Astrocyte of the cerebellum (primary cell): ENCODE measurements around the gene TMEM175.
"Not testable (repeated sequence)": the region's sequence is repeated elsewhere in the genome, so short reads cannot be mapped to it uniquely, and the experiment has no call there.

Experiments
- DNase-seq: peaks from one replicate; pipeline ENCODE4 v3.0.0-alpha.2; 2011; ENCODE audit warnings: low read depth
- H3K4me3 ChIP-seq: 2 replicates; pipeline ENCODE4 v1.5.1; 2011; ENCODE audit warnings: mild to moderate bottlenecking, low read depth, low read length, moderate library complexity
- in situ Hi-C: cut with HindIII; loops from 2 replicates; pipeline ENCODE4 v1.10.0; 2017; ENCODE audit warnings: low sequenced_read_pairs
- TF ChIP-seq, protein P1 (sequence below): IDR thresholded peaks from 2 replicates; pipeline ENCODE4 v1.5.1; 2012; ENCODE audit warnings: low read length, low read depth, moderate library complexity, mild to moderate bottlenecking; ENCODE audit errors: missing control alignments

TMEM175 gene

GRCh38 chr4:921830-922331 lies 10.4 kb upstream of the TMEM175 start:
- H3K4me3 ChIP-seq, result no peak overlapping the region
- TF ChIP-seq, protein P1, sequence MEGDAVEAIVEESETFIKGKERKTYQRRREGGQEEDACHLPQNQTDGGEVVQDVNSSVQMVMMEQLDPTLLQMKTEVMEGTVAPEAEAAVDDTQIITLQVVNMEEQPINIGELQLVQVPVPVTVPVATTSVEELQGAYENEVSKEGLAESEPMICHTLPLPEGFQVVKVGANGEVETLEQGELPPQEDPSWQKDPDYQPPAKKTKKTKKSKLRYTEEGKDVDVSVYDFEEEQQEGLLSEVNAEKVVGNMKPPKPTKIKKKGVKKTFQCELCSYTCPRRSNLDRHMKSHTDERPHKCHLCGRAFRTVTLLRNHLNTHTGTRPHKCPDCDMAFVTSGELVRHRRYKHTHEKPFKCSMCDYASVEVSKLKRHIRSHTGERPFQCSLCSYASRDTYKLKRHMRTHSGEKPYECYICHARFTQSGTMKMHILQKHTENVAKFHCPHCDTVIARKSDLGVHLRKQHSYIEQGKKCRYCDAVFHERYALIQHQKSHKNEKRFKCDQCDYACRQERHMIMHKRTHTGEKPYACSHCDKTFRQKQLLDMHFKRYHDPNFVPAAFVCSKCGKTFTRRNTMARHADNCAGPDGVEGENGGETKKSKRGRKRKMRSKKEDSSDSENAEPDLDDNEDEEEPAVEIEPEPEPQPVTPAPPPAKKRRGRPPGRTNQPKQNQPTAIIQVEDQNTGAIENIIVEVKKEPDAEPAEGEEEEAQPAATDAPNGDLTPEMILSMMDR, result no peak
- no peak for DNase-seq
- in situ Hi-C loops, result no loop called here

- DNase-seq, result no peak
- TF ChIP-seq, protein P1, result no peak
- in situ Hi-C loops, result no loop called here
- no peak overlapping the region for H3K4me3 ChIP-seq
These were observed 7.9 kb upstream of the TMEM175 start for GRCh38 chr4:924107-925096.

- in situ Hi-C loops, result no loop called here
- no peak overlapping the region for H3K4me3 ChIP-seq
- TF ChIP-seq, protein P1, result no peak
These were observed 7.1 kb upstream of the TMEM175 start for GRCh38 chr4:925171-925570.

GRCh38 chr4:925771-926500 lies 6.3 kb upstream of the TMEM175 start:
- in situ Hi-C loops, result no loop called here

More at GRCh38 chr4:925171-925570, 7.1 kb upstream of the TMEM175 start:
- no peak for DNase-seq

GRCh38 chr4:926538-926937 lies 5.7 kb upstream of the TMEM175 start:
- no peak for DNase-seq
- TF ChIP-seq, protein P1, result peak; percentile 44
- in situ Hi-C loops, result no loop called here
- H3K4me3 ChIP-seq, result no peak overlapping the region

More at GRCh38 chr4:925771-926500, 6.3 kb upstream of the TMEM175 start:
- TF ChIP-seq, protein P1, result no peak
- DNase-seq, result no peak
- no peak overlapping the region for H3K4me3 ChIP-seq

DNA sequence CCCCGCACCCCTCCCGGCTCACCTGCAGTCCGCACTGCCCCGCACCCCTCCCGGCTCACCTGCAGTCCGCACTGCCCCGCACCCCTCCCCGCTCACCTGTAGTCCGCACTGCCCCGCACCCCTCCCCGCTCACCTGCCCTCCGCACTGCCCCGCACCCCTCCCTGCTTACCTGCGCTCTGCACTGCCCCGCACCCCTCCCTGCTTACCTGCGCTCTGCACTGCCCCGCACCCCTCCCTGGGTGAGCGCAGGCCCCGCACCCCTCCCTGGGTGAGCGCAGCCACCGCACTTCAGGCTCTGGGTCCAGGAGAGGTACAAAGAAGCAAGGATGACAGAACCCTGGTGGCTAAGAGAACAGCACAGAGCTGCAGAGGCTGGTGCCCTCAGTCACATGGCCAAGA lies 4.7 kb upstream of the TMEM175 start:
- DNase-seq, H3K4me3 ChIP-seq, in situ Hi-C loops: not testable (repeated sequence)
